ENCODE data around the gene NOB1.

DNA sequence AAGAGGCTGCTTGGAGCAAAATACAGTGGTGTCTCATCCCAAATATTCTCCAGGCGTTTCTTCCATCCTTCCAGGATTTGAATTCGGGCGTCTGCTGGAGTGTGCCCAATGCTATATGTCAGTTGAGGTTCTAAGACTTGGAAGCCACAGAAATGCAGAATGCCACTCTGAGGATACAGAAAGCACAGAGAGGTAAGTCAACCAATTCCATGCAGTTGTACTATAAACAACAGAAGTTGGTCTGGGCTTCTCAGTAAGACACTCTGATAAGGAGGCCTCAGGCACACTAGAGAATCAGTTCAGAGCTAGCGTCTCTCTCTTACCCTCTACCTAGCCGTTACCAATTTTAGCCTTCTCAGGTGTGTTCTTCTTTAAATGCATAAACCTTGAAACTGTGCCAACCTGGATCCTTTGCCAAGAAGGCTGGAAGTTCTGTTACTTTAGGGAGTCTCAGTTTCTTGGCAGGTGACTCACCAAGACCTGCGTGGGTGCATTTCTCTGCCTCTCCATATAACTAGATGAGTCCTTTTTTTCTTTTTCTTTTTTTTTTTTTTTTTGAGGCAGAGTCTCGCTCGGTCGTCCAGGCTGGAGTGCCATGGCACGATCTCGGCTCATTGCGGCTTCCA is 43.5 kb downstream of the NOB1 start:
- TF ChIP-seq EZH2 (IDR thresholded peaks at IDR 0.05; ENCODE audit: borderline replicate concordance, low read depth, low read length) (no peak), ZFP36 (IDR thresholded peaks at IDR 0.05; ENCODE audit: low read depth, low read length, partially characterized antibody) (no peak), TCFL5 (CRISPR knock-in tag; conservative IDR thresholded peaks at IDR 0.05) (no peak), BHLHE40 (IDR thresholded peaks at IDR 0.05; ENCODE audit: low read length) (no peak), FOXM1 (IDR thresholded peaks at IDR 0.05; ENCODE audit: low read depth) (no peak), FOXM1 (CRISPR knock-in tag; IDR thresholded peaks at IDR 0.05; ENCODE audit: low read depth) (no peak), MED1 (CRISPR knock-in tag; IDR thresholded peaks at IDR 0.05; ENCODE audit: borderline replicate concordance) (no peak), ZNF146 (CRISPR knock-in tag; IDR thresholded peaks at IDR 0.05; ENCODE audit: unreplicated experiment) (no peak), EP300 (IDR thresholded peaks at IDR 0.05; ENCODE audit: low read length) (no peak), ZNF324 (CRISPR knock-in tag; IDR thresholded peaks at IDR 0.05) (no peak), ZNF253 (CRISPR knock-in tag; conservative IDR thresholded peaks at IDR 0.05) (no peak)
- TF ChIP-seq, protein P1, sequence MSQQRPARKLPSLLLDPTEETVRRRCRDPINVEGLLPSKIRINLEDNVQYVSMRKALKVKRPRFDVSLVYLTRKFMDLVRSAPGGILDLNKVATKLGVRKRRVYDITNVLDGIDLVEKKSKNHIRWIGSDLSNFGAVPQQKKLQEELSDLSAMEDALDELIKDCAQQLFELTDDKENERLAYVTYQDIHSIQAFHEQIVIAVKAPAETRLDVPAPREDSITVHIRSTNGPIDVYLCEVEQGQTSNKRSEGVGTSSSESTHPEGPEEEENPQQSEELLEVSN (IDR thresholded peaks at IDR 0.05; ENCODE audit: borderline replicate concordance in 1 of 2, extremely low read depth in 1 of 2, insufficient read depth in 1 of 2, insufficient read length in 1 of 2, low read depth in 1 of 2, low read length in 1 of 2, poor library complexity in 1 of 2, severe bottlenecking in 1 of 2), result no peak
- TF ChIP-seq, protein P2, sequence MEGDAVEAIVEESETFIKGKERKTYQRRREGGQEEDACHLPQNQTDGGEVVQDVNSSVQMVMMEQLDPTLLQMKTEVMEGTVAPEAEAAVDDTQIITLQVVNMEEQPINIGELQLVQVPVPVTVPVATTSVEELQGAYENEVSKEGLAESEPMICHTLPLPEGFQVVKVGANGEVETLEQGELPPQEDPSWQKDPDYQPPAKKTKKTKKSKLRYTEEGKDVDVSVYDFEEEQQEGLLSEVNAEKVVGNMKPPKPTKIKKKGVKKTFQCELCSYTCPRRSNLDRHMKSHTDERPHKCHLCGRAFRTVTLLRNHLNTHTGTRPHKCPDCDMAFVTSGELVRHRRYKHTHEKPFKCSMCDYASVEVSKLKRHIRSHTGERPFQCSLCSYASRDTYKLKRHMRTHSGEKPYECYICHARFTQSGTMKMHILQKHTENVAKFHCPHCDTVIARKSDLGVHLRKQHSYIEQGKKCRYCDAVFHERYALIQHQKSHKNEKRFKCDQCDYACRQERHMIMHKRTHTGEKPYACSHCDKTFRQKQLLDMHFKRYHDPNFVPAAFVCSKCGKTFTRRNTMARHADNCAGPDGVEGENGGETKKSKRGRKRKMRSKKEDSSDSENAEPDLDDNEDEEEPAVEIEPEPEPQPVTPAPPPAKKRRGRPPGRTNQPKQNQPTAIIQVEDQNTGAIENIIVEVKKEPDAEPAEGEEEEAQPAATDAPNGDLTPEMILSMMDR (IDR thresholded peaks at IDR 0.05 in 2 of 3, conservative IDR thresholded peaks at IDR 0.05 in 1 of 3; ENCODE audit: insufficient read depth in 2 of 3, low read depth in 1 of 3, low read length in 3 of 3), result no peak

All from K562 (cell line).